Esophagus squamous epithelium (tissue), 4 donors: ENCODE data around the gene ERC1.

Experiments used
- CTCF ChIP-seq, 6 experiments: fragments of 450-650 bp in 4 of 6; fragments of 200-600 bp in 2 of 6; sonication (generic) in 2 of 6; IDR thresholded peaks; one replicate each; pipeline ENCODE4 v1.5.1; 2016 to 2019; ENCODE audit warnings: antibody characterized with exemption in 6 of 6, mild to moderate bottlenecking in 4 of 6, moderate library complexity in 4 of 6
- POLR2A ChIP-seq, 4 donors: fragments of 450-650 bp; IDR thresholded peaks; one replicate each; pipeline ENCODE4 v1.6.1; 2017; ENCODE audit warnings: antibody characterized with exemption in 4 of 4, mild to moderate bottlenecking in 4 of 4, moderate library complexity in 3 of 4

GRCh38 chr12:1329784-1330476, 338.9 kb downstream of the ERC1 start:
- TF ChIP-seq CTCF (IDR thresholded peaks at IDR 0.05) (no peak), POLR2A (IDR thresholded peaks at IDR 0.05) (no peak)
